B cell (primary cell): ENCODE results near the gene ST8SIA2. TPM values are rescaled to one million over a fixed set of nuclear protein-coding genes. Genes with fewer than 3 reads are reported as not detected.

Experiments used
- ATAC-seq: fragments of 200-7000 bp; cut with Tn5 transposase; one replicate; pipeline ENCODE4 v1.10.0; 2021; ENCODE audit warnings: low read depth, mild to moderate bottlenecking, moderate number of reproducible peaks, moderate library complexity
- CTCF ChIA-PET: fragments of 350-600 bp; sonication (Branson Sonifier 250); formaldehyde crosslinking; loops from one replicate; lab custom pipeline; 2021; ENCODE audit warnings: antibody characterized with exemption, inconsistent platforms; lab: Charles Lee
- POLR2A ChIA-PET: fragments of 350-600 bp; sonication (Branson Sonifier 250); formaldehyde crosslinking; loops from one replicate; lab custom pipeline; 2021; ENCODE audit warnings: antibody characterized with exemption; lab: Charles Lee
- DNase-seq: peaks from one replicate; pipeline ENCODE4 v3.0.0; 2013
- H2AFZ ChIP-seq: 2 replicates; pipeline ENCODE4 v1.6.1; 2012; ENCODE audit warnings: mild to moderate bottlenecking, low read depth, low read length; ENCODE audit not compliant: insufficient read depth, poor library complexity, severe bottlenecking
- H3K27ac ChIP-seq, 2 donors: 1 replicate in 1 of 2; 2 replicates in 1 of 2; pipeline ENCODE4 v1.5.1; 2012 to 2013; ENCODE audit warnings: low read length in 2 of 2, mild to moderate bottlenecking in 2 of 2, moderate library complexity in 1 of 2
- H3K27me3 ChIP-seq, 4 experiments: fragments of 200-600 bp in 1 of 4; sonication (generic) in 1 of 4; replicated peaks in 1 of 4; 1 replicate in 2 of 4; 2 replicates in 2 of 4; pipeline versions ENCODE4 v1.6.1 to v1.7.0; 2013 to 2016; ENCODE audit warnings: low read length in 3 of 4, mild to moderate bottlenecking in 2 of 4, mixed read lengths in 1 of 4, moderate library complexity in 1 of 4; ENCODE audit not compliant: insufficient read depth in 4 of 4, control insufficient read depth in 3 of 4; ENCODE audit errors: control extremely low read depth in 1 of 4
- H3K36me3 ChIP-seq, 2 experiments: replicated peaks in 1 of 2; 1 replicate in 1 of 2; 2 replicates in 1 of 2; pipeline versions ENCODE4 v1.6.1 to v1.7.1; 2013; ENCODE audit warnings: low read length in 1 of 2; ENCODE audit not compliant: insufficient read depth in 2 of 2, control insufficient read depth in 1 of 2; ENCODE audit errors: control extremely low read depth in 1 of 2, extremely low read depth in 1 of 2
- H3K4me1 ChIP-seq, 2 donors: fragments of 200-600 bp in 1 of 2; sonication (generic) in 1 of 2; 1 replicate in 1 of 2; 2 replicates in 1 of 2; pipeline versions ENCODE4 v1.5.1 to v1.6.1; 2013 to 2017; ENCODE audit warnings: low read length in 2 of 2; ENCODE audit not compliant: control insufficient read depth in 2 of 2, insufficient read depth in 2 of 2
- H3K4me2 ChIP-seq: replicated peaks from 2 replicates; pipeline ENCODE3; 2012; ENCODE audit warnings: mild to moderate bottlenecking, low read depth, low read length; ENCODE audit not compliant: poor library complexity, severe bottlenecking
- H3K4me3 ChIP-seq, 5 experiments: fragments of 200-600 bp in 1 of 5; sonication (generic) in 1 of 5; 1 replicate in 3 of 5; 2 replicates in 2 of 5; pipeline versions ENCODE4 v1.5.1 to v1.7.0; 2011 to 2016; ENCODE audit warnings: low read length in 4 of 5, mild to moderate bottlenecking in 4 of 5, low read depth in 2 of 5, control low read depth in 1 of 5, moderate library complexity in 1 of 5; ENCODE audit not compliant: insufficient read depth in 1 of 5; ENCODE audit errors: control extremely low read depth in 1 of 5, extremely low read depth in 1 of 5
- H3K79me2 ChIP-seq: fragments of 200-600 bp; sonication (generic); one replicate; pipeline ENCODE4 v1.6.0; 2016; ENCODE audit warnings: low read length; ENCODE audit not compliant: control insufficient read depth, insufficient read depth
- H3K9ac ChIP-seq: fragments of 200-600 bp; sonication (generic); 2 replicates; pipeline ENCODE4 v1.6.1; 2017; ENCODE audit warnings: mild to moderate bottlenecking, low read length, moderate library complexity
- H3K9me3 ChIP-seq, 3 donors: one replicate each; pipeline versions ENCODE4 v1.6.1 to v1.7.1; 2013; ENCODE audit warnings: low read length in 2 of 3; ENCODE audit not compliant: control insufficient read depth in 2 of 3, insufficient read depth in 1 of 3; ENCODE audit errors: control extremely low read depth in 1 of 3
- H4K20me1 ChIP-seq: 2 replicates; pipeline ENCODE4 v1.6.0; 2012; ENCODE audit warnings: mild to moderate bottlenecking, low read length; ENCODE audit not compliant: insufficient read depth, control insufficient read depth, poor library complexity, severe bottlenecking
- H3K27ac Mint-ChIP-seq: one replicate; pipeline ENCODE4 v1.8.0; 2021; ENCODE audit warnings: mixed read lengths
- H3K27me3 Mint-ChIP-seq: one replicate; pipeline ENCODE4 v1.8.0; 2021; ENCODE audit warnings: mixed read lengths
- H3K4me1 Mint-ChIP-seq: one replicate; pipeline ENCODE4 v1.8.0; 2021; ENCODE audit warnings: mixed read lengths
- H3K4me3 Mint-ChIP-seq: one replicate; pipeline ENCODE4 v1.8.0; 2021; ENCODE audit warnings: mixed read lengths
- H3K9me3 Mint-ChIP-seq: one replicate; pipeline ENCODE4 v1.8.0; 2022; ENCODE audit warnings: mixed read lengths; ENCODE audit not compliant: insufficient read depth
- CTCF ChIP-seq: fragments of 200-600 bp; IDR thresholded peaks from one replicate; pipeline ENCODE4 v1.8.0; 2022; ENCODE audit warnings: antibody characterized with exemption, mild to moderate bottlenecking
- EZH2 ChIP-seq: IDR thresholded peaks from 2 replicates; pipeline ENCODE4 v1.6.1; 2012; ENCODE audit warnings: borderline replicate concordance, low read depth, mild to moderate bottlenecking, moderate library complexity, low read length; ENCODE audit not compliant: insufficient read depth, poor library complexity, severe bottlenecking
- WGBS: methylation state at CpG from one replicate; pipeline ENCODE4 v1.1.5; 2013; ENCODE audit warnings: missing lambda C conversion rate; ENCODE audit not compliant: insufficient coverage; 5-methylcytosine and 5-hydroxymethylcytosine counted together
- intact Hi-C: fragments of 100-400 bp; cut with micrococcal nuclease; formaldehyde crosslinking; loops from one replicate; pipeline ENCODE4 v1.10.0; 2022
- polyA plus RNA-seq: library from polyadenylated mRNA; depleted of rRNA; stranded (reverse); fragments of >200 nt; gene quantifications from 2 replicates; pipeline ENCODE4 v1.2.3, GENCODE V29; 2012
- total RNA-seq, 2 donors: library from RNA; stranded (reverse); fragments of 120-200 nt in 1 of 2; gene quantifications; 1 replicate in 1 of 2; 2 replicates in 1 of 2; pipeline versions ENCODE4 v1.2.3 to v1.2.4, GENCODE V29; 2013 to 2022

The ST8SIA2 gene
- total and polyA plus RNA-seq, 2 donors (not counting 1 experiment from before 2014, with no cell fraction given): not detected

DNA sequence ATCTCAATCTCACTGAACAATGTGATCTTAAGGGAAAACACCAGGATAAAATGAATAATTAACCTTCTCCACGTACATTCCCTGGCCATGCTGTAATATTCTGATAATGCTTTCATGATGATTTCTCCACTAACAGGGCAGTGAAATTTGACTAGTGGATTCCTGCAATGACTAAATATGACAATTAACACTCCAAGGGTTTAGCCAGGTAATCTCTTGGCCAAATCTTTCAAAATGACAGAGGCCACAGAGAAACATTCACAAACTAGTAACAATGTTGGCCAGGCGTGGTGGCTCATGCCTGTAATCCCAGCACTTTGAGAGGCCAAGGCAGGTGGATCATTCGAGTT lies 31.7 kb upstream of the ST8SIA2 start:
- no peaks in the 10 kb centered on the region for H3K27me3 ChIP-seq
- H3K4me1 ChIP-seq: no peaks in the 10 kb centered on the region
- H3K4me3 ChIP-seq: no peak overlapping the region
- no peak overlapping the region for H3K4me2 ChIP-seq
- intact Hi-C loops: no loop called here
- no peak overlapping the region for H3K9ac ChIP-seq
- H2AFZ ChIP-seq: no peak overlapping the region
- ChIA-PET CTCF (no interaction called here), POLR2A (no interaction called here)
- 75% methylated on average over 2 of the region's 3 CpGs for WGBS
- no peak overlapping the region for H3K27ac ChIP-seq
- no peak overlapping the region for H3K27ac Mint-ChIP-seq
- no peaks in the 10 kb centered on the region for H3K79me2 ChIP-seq
- H3K27me3 Mint-ChIP-seq: peaks cover 8% of the 10 kb centered on the region
- peaks cover 0 to 4% (median 0%) of the 10 kb centered on the region in 3 donors for H3K9me3 ChIP-seq
- TF ChIP-seq CTCF (no peak), EZH2 (no peak)
- no peaks in the 10 kb centered on the region for H3K4me1 Mint-ChIP-seq
- no peaks in the 10 kb centered on the region for H4K20me1 ChIP-seq
- DNase-seq (no peak), ATAC-seq (no peak)
- H3K9me3 Mint-ChIP-seq: no peaks in the 10 kb centered on the region
- H3K36me3 ChIP-seq: no peaks in the 10 kb centered on the region
- no peak overlapping the region for H3K4me3 Mint-ChIP-seq

DNA sequence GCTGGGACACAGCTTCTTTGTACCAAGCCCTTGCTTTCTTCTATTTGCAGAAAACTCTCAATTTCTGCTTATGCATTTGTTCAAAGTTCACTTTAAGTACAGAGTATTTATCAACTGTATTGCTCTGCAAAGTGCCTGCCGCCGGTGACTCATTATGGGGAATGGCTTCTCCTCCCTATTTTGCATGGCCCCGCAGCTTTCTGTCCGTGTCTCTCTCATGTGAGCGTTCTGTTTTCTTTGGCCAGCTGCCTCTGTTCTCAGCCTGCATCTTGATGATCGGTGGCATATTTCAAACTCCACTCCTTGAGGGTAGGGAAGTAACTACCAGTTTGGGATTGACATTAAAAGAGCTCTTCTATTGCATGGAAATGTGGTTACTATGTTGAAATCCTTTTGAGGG lies 28.6 kb upstream of the ST8SIA2 start:
- WGBS: 83% methylated on average over 1 of the region's 6 CpGs
- intact Hi-C loops: no loop called here
- ChIA-PET POLR2A (no interaction called here), CTCF (no interaction called here)
- Histone ChIP-seq H3K4me2 (no peak overlapping the region), H4K20me1 (no peaks in the 10 kb centered on the region), H3K79me2 (no peaks in the 10 kb centered on the region), H3K36me3 (no peaks in the 10 kb centered on the region), H3K9me3 (peaks cover 0 to 4% (median 0%) of the 10 kb centered on the region in 3 donors), H3K4me3 (no peak overlapping the region), H3K9ac (no peak overlapping the region), H2AFZ (no peak overlapping the region), H3K4me1 (no peaks in the 10 kb centered on the region), H3K27ac (no peak overlapping the region), H3K27me3 (no peaks in the 10 kb centered on the region)
- no peak overlapping the region for H3K4me3 Mint-ChIP-seq
- no peak overlapping the region for H3K27ac Mint-ChIP-seq
- ATAC-seq: no peak
- TF ChIP-seq CTCF (no peak), EZH2 (no peak)
- H3K27me3 Mint-ChIP-seq: peaks cover 4% of the 10 kb centered on the region
- DNase-seq: no peak
- no peaks in the 10 kb centered on the region for H3K4me1 Mint-ChIP-seq
- H3K9me3 Mint-ChIP-seq: no peaks in the 10 kb centered on the region
